ENCODE results near the gene CHID1.

Gene CHID1

DNA sequence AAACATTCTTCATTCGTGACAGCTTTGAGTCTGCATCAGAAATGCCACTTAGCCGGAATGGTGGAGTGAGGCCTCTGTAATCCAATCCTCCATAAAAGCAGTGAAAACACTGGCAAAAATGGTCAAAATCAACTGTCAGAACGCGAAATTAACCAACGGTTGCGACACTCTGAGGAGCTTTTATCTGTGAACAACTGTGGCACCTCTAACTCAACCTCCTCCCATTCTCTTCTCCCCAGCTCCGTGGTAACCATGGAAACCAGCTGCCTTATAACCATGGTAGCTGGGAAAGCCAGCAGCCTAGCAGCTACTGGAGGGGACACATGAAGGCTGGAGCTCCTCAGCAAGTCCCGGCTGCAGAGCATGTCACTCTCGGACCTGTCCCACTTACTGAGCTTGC, 35.4 kb upstream of the CHID1 start:
- peaks cover 16% of the 10 kb centered on the region for H3K36me3 Mint-ChIP-seq (ENCODE audit: insufficient read depth)
- H3K4me3 Mint-ChIP-seq: no peak overlapping the region
- DNase-seq (ENCODE audit: low spot score in 2 of 2): no peak
- no peaks in the 10 kb centered on the region for H3K27me3 Mint-ChIP-seq
- ATAC-seq (replicated peaks; ENCODE audit: extremely low read depth, poor library complexity, severe bottlenecking): no peak
- H3K27ac Mint-ChIP-seq (ENCODE audit: low read depth): no peak overlapping the region
- H3K4me1 Mint-ChIP-seq: peaks cover 38% of the 10 kb centered on the region
- H3K9me3 Mint-ChIP-seq: no peaks in the 10 kb centered on the region

DNA sequence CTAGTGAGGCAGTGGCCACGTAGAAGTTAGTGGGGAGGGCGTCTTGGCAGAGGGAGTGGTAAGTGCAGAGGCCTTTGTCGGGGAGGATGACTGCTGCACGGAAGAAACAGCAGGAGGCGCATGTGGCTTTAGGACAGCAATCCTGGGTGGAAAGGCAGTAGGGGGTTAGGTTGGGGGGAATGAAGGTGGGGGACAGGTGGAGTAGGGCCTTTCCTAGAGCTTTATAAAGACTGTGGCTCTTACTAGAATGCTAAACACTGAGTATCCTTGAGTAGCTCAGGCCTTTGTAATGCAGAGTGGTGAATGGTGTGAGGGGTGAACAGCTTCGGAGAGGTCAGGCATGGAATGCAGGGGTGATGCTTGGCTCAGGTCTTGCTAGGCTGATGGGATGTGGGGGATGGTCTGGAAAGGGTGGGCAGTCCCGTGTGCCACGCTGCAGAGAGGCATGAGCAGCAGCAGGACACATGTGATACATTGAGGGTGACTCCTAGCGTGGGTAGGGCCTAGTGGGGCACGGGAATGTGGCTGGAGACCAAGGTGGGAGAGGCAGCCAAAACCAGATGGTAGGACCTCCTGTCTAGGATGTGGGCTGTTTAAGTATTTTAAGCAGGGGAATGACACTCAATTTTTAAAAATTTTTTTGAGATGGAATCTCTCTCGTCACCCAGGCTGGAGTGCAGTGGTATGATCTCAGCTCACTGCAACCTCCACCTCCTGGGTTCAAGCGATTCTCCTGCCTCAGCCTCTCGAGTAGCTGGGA, 34.3 kb upstream of the CHID1 start:
- H3K9me3 Mint-ChIP-seq: no peaks in the 10 kb centered on the region
- peaks cover 49% of the 10 kb centered on the region for H3K4me1 Mint-ChIP-seq
- DNase-seq (ENCODE audit: low spot score in 2 of 2): no peak
- peak overlapping the region; percentile 1 for H3K27ac Mint-ChIP-seq (ENCODE audit: low read depth)
- ATAC-seq (replicated peaks; ENCODE audit: extremely low read depth, poor library complexity, severe bottlenecking): no peak
- H3K36me3 Mint-ChIP-seq (ENCODE audit: insufficient read depth): peaks cover 14% of the 10 kb centered on the region
- no peak overlapping the region for H3K4me3 Mint-ChIP-seq
- H3K27me3 Mint-ChIP-seq: no peaks in the 10 kb centered on the region

DNA sequence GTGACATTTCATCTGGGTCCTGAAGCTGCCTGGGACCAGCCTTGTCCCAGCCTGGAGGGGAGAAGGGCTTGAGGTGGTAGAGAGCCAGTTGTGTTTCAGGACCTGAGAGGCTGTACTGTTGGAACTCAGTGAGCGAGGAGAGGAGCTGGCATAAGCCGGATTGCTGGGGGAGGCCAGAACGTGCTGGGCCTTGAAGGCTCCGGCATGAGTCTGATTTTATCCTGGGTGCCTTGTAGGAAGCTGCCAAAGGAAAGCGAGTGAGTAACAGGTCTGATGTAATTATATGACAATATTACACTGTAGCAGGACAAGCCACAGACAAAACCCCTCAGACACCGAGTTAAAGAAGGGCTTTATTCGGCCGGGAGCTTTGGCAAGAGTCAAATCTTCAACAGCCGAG, 32.2 kb upstream of the CHID1 start:
- H3K4me1 Mint-ChIP-seq: peaks cover 54% of the 10 kb centered on the region
- no peak for ATAC-seq (replicated peaks; ENCODE audit: extremely low read depth, poor library complexity, severe bottlenecking)
- DNase-seq (ENCODE audit: low spot score in 2 of 2): no peak

DNA sequence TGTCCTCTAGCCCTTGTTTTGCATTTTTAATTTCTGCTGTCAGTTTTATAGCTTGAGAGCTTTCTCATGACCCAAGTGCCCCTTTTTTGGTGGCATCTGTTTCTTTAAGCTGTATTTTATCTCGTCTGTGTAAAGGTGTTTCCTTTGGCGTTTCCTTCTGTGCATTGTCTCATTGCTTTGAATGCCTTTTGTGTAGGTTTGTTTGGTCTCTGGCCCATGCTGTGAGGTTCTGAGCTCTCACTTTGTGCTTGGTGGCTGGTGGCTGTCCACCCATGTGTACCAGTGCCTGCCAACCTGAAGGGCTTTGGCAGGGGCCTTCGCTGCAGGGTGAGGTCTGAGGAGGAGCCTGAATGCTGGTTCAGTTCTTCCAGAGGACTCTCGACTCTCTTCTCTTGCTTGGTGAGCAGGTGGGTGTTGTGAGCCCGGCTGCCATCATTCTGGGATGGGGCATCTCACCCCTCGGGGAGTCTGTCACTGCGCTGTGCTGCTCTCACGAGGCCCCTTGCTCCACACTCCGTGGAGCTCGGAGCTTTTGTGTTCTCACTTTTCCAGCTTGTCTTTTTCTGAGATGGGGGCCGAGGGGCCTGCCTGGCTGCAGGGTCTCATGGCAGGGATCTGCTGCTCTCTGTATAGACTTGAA, 30.0 kb upstream of the CHID1 start:
- ATAC-seq (replicated peaks; ENCODE audit: extremely low read depth, poor library complexity, severe bottlenecking): no peak
- no peak for DNase-seq (ENCODE audit: low spot score in 2 of 2)
- H3K27me3 Mint-ChIP-seq: no peaks in the 10 kb centered on the region
- H3K9me3 Mint-ChIP-seq: no peaks in the 10 kb centered on the region
- peaks cover 51% of the 10 kb centered on the region for H3K4me1 Mint-ChIP-seq
- H3K4me3 Mint-ChIP-seq: peak overlapping the region; percentile 31
- H3K36me3 Mint-ChIP-seq (ENCODE audit: insufficient read depth): peaks cover 8% of the 10 kb centered on the region
- no peak overlapping the region for H3K27ac Mint-ChIP-seq (ENCODE audit: low read depth)

More for the DNA sequence above, 32.2 kb upstream of the CHID1 start:
- peak overlapping the region; percentile 69 for H3K27ac Mint-ChIP-seq (ENCODE audit: low read depth)
- H3K9me3 Mint-ChIP-seq: no peaks in the 10 kb centered on the region
- no peak overlapping the region for H3K4me3 Mint-ChIP-seq
- peaks cover 10% of the 10 kb centered on the region for H3K36me3 Mint-ChIP-seq (ENCODE audit: insufficient read depth)
- no peaks in the 10 kb centered on the region for H3K27me3 Mint-ChIP-seq

DNA sequence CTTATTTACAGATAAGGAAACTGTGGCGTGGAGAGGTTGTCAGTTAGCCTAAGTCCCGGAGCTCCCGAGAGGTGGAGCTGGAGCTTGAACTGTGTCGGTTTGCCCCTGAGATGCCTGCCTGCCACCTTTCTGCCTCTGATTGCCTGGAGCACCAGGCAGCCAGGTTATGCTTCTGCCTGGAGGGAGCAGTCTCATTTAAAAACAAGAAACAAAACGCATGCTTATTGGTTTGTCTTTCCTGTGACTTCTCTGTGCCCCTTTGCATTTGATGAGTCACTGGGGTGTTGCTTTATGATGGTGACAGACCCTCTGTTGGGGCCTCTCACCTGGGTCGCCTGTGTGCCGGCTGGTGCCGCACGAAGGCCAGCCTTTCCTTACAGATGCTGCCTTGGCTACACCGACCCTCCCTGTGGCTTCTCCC, 27.2 kb upstream of the CHID1 start:
- Mint-ChIP-seq H3K36me3 (ENCODE audit: insufficient read depth) (peaks cover 2% of the 10 kb centered on the region), H3K9me3 (no peaks in the 10 kb centered on the region), H3K4me3 (no peak overlapping the region), H3K4me1 (peaks cover 45% of the 10 kb centered on the region), H3K27me3 (no peaks in the 10 kb centered on the region), H3K27ac (ENCODE audit: low read depth) (no peak overlapping the region)
- no peak for DNase-seq (ENCODE audit: low spot score in 2 of 2)
- ATAC-seq (replicated peaks; ENCODE audit: extremely low read depth, poor library complexity, severe bottlenecking): no peak

DNA sequence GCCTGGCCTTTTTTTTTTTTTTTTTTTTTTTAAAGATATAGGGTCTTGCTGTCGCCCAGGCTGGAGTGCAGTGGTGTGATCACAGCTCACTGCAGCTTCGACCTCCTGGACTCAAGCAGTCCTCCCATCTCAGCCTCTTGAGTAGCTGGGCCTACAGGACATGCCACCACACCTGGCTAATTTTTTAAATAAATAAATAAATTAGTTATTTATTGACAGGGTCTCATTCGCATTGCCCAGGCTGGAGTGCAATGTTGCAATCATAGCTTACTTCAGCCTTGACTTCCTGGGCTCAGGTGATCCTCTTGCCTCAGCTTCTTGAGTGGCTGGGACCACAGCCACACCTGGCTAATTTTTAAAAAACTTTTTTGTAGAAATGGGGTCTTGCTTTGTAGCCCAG, 25.6 kb upstream of the CHID1 start:
- ATAC-seq (replicated peaks; ENCODE audit: extremely low read depth, poor library complexity, severe bottlenecking): no peak
- Mint-ChIP-seq H3K9me3 (no peaks in the 10 kb centered on the region), H3K4me1 (peaks cover 43% of the 10 kb centered on the region), H3K27me3 (no peaks in the 10 kb centered on the region), H3K27ac (ENCODE audit: low read depth) (no peak overlapping the region), H3K4me3 (no peak overlapping the region), H3K36me3 (ENCODE audit: insufficient read depth) (peaks cover 5% of the 10 kb centered on the region)
- DNase-seq (ENCODE audit: low spot score in 2 of 2): no peak

DNA sequence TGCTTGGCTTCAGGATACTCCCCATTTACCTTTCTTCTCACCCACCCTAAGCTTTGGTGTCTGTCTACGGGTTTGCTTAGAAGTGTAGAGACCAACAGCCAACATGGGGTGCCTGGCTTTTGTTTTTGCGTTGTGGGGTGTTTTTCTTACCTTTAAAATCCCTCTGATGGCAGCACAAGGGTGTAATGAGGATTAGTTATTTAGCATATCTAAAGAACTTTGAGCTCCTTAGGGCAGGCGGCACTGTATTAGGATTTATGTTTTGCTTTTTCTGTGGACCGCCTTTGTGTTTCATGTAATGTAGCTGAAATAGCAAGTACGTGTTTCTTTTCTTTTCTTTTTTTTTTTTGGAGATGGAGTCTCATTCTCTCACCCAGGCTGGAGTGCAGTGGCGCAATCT, 23.9 kb upstream of the CHID1 start:
- H3K4me3 Mint-ChIP-seq: no peak overlapping the region

DNA sequence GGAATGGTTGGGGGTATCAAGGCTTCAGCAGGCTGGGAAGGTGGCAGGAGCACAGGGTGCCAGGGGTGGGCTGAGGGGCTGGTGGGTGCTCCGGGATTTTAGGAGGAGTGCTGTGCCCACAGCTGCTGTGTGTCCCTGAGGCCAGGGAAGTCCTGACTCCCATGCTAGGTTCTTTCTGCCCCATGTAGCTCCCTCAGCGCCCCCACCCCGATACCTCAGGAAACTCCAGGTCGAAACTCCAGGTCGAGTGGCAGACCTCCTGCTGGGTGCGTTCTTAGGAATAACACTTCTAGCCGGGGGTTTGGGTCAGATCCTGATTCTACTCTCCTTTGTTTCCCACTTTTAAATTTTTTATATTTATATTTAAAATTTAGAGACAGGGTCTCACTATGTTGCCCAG, 23.3 kb upstream of the CHID1 start:
- no peaks in the 10 kb centered on the region for H3K27me3 Mint-ChIP-seq
- no peak for DNase-seq (ENCODE audit: low spot score in 2 of 2)
- H3K9me3 Mint-ChIP-seq: no peaks in the 10 kb centered on the region
- peaks cover 33% of the 10 kb centered on the region for H3K4me1 Mint-ChIP-seq
- H3K27ac Mint-ChIP-seq (ENCODE audit: low read depth): no peak overlapping the region
- ATAC-seq (replicated peaks; ENCODE audit: extremely low read depth, poor library complexity, severe bottlenecking): no peak
- H3K36me3 Mint-ChIP-seq (ENCODE audit: insufficient read depth): peaks cover 7% of the 10 kb centered on the region
- H3K4me3 Mint-ChIP-seq: no peak overlapping the region

More for the DNA sequence above, 23.9 kb upstream of the CHID1 start:
- DNase-seq (ENCODE audit: low spot score in 2 of 2) (no peak), ATAC-seq (replicated peaks; ENCODE audit: extremely low read depth, poor library complexity, severe bottlenecking) (no peak)
- Mint-ChIP-seq H3K36me3 (ENCODE audit: insufficient read depth) (peaks cover 7% of the 10 kb centered on the region), H3K4me1 (peaks cover 31% of the 10 kb centered on the region), H3K9me3 (no peaks in the 10 kb centered on the region), H3K27ac (ENCODE audit: low read depth) (no peak overlapping the region), H3K27me3 (no peaks in the 10 kb centered on the region)

DNA sequence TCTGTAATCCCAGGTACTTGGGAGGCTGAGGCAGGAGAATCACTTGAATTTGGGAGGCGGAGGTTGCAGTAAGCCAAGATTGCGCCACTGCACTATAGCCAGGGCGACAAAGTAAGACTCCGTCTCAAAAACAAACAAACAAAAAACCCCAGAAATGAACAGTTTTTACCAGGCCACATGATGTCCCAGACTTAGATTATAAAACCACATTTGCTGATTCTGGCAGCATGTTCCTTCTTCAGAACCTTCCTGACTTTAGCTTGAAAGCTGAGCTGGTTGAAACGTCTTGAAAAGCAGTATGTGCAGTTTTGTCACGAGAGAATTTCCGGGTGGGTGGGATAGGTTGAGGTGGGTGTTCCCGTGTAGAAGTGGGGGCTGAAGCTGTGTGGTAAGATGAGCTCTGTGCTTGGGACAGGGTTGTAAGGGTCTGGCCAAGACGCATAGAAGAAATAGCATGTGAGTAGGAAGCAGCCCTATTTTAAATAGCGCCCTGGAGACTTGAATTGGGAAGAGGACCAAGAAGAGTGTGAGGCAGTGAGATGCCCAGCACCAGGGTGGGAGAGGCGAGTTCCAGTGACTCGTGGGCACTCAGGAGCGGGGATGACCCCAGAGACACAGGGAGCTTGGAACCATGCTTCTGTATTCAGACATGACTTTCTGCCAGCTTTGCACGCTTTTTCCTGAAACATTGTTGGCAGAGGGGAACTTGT, 22.7 kb upstream of the CHID1 start:
- Mint-ChIP-seq H3K36me3 (ENCODE audit: insufficient read depth) (peaks cover 7% of the 10 kb centered on the region), H3K9me3 (no peaks in the 10 kb centered on the region), H3K4me1 (peaks cover 39% of the 10 kb centered on the region), H3K27me3 (no peaks in the 10 kb centered on the region), H3K4me3 (no peak overlapping the region), H3K27ac (ENCODE audit: low read depth) (no peak overlapping the region)
- DNase-seq (ENCODE audit: low spot score in 2 of 2) (no peak), ATAC-seq (replicated peaks; ENCODE audit: extremely low read depth, poor library complexity, severe bottlenecking) (no peak)

DNA sequence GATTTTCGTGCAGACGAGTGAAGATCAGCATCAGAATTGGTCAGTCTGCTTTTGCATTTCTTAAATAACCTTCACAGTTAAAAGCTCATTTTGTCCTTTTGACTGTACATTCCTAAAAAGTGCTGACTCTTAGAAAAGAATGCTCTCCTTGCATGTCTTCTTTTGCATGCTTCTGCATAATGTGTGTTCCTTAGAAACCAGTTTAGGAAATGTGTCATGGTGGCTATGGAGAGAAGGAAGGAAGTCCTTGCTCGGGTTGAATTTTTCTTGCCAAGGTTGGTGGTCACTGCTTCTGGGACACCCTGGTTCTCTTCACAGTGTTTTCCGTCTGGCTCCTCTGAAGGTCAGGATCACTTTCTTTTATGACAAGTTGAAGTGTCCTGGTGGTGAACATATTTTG, 21.8 kb upstream of the CHID1 start:
- H3K27me3 Mint-ChIP-seq: no peaks in the 10 kb centered on the region
- H3K4me1 Mint-ChIP-seq: peaks cover 48% of the 10 kb centered on the region
- H3K36me3 Mint-ChIP-seq (ENCODE audit: insufficient read depth): peaks cover 12% of the 10 kb centered on the region
- no peak overlapping the region for H3K4me3 Mint-ChIP-seq
- no peaks in the 10 kb centered on the region for H3K9me3 Mint-ChIP-seq
- H3K27ac Mint-ChIP-seq (ENCODE audit: low read depth): no peak overlapping the region
- ATAC-seq (replicated peaks; ENCODE audit: extremely low read depth, poor library complexity, severe bottlenecking): no peak
- no peak for DNase-seq (ENCODE audit: low spot score in 2 of 2)

DNA sequence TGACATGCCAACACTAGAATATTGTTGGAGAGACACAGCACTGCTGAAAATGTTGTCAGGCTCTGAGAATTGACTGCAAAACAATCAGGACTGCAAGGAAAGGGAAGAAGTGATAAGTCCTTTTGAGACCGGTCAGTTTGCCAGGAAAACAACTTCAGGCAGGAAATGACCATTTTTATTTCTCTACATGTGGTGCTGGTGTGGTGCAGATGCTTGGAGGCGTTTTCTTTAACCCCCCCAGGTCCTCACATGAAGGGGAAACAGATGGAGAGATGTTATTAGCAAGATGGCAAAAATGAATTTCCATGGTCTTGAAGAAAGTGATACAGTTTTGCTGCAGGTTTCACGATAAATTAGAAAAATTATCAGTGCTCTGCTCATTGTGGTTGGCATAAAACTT, 20.8 kb upstream of the CHID1 start:
- Mint-ChIP-seq H3K27me3 (no peaks in the 10 kb centered on the region), H3K9me3 (no peaks in the 10 kb centered on the region), H3K36me3 (ENCODE audit: insufficient read depth) (peaks cover 18% of the 10 kb centered on the region), H3K4me3 (no peak overlapping the region), H3K27ac (ENCODE audit: low read depth) (no peak overlapping the region), H3K4me1 (peaks cover 58% of the 10 kb centered on the region)
- DNase-seq (ENCODE audit: low spot score in 2 of 2) (no peak), ATAC-seq (replicated peaks; ENCODE audit: extremely low read depth, poor library complexity, severe bottlenecking) (no peak)

DNA sequence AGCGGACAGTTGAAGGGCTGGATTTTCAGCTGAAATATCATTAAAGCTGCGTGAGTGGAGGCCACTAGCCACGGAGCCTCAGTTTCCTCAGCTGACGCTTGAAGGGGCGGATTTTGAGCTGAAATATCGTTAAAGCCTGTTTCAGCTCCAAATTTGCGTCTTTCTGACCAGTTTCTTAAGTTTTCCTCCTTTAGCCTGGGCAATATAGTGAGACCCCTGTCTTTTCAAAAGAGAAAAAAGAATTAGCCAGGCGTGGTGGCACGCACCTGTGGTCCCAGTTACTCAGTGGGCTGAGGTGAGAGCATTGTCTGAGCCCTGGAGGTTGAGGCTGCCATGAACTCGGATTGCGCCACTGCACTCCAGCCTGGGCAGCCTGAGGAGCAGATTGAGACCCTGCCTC, 18.8 kb upstream of the CHID1 start:
- ATAC-seq (replicated peaks; ENCODE audit: extremely low read depth, poor library complexity, severe bottlenecking) (no peak), DNase-seq (ENCODE audit: low spot score in 2 of 2) (no peak)
- H3K27ac Mint-ChIP-seq (ENCODE audit: low read depth): no peak overlapping the region
- peaks cover 25% of the 10 kb centered on the region for H3K36me3 Mint-ChIP-seq (ENCODE audit: insufficient read depth)
- no peak overlapping the region for H3K4me3 Mint-ChIP-seq
- H3K9me3 Mint-ChIP-seq: no peaks in the 10 kb centered on the region
- peaks cover 56% of the 10 kb centered on the region for H3K4me1 Mint-ChIP-seq
- no peaks in the 10 kb centered on the region for H3K27me3 Mint-ChIP-seq

DNA sequence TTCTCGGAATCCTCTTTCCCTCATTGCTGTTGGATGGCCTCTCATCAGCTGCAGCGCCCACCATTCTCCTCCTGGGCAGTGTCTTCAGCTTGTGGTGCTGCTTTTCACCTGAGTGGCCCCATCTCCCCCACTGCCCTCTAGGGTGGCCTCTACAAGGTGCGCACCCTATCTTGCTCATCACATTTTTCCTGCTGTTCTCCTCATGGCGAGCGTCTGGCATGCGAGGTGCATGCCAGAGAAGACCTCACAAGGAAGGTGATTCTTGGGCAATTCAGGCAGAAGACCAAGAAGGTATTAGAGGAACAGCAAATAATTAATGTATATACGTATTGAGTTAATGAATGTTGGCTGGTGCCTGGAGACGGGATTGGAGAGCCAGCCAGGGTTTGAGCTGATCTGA, 18.2 kb upstream of the CHID1 start:
- H3K36me3 Mint-ChIP-seq (ENCODE audit: insufficient read depth): peaks cover 25% of the 10 kb centered on the region
- no peak overlapping the region for H3K27ac Mint-ChIP-seq (ENCODE audit: low read depth)
- peaks cover 52% of the 10 kb centered on the region for H3K4me1 Mint-ChIP-seq
- DNase-seq (ENCODE audit: low spot score in 2 of 2) (no peak), ATAC-seq (replicated peaks; ENCODE audit: extremely low read depth, poor library complexity, severe bottlenecking) (no peak)
- H3K4me3 Mint-ChIP-seq: no peak overlapping the region
- H3K9me3 Mint-ChIP-seq: no peaks in the 10 kb centered on the region
- H3K27me3 Mint-ChIP-seq: no peaks in the 10 kb centered on the region

Data from central memory CD8-positive, alpha-beta T cell (primary cell).